Esophagus squamous epithelium (tissue), 4 donors: ENCODE measurements around the gene ROBO3.

ENCODE experiments used
- CTCF ChIP-seq, 6 experiments: fragments of 450-650 bp in 4 of 6; fragments of 200-600 bp in 2 of 6; sonication (generic) in 2 of 6; IDR thresholded peaks; one replicate each; pipeline ENCODE4 v1.5.1; 2016 to 2019; ENCODE audit warnings: antibody characterized with exemption in 6 of 6, mild to moderate bottlenecking in 4 of 6, moderate library complexity in 4 of 6
- POLR2A ChIP-seq, 4 donors: fragments of 450-650 bp; IDR thresholded peaks; one replicate each; pipeline ENCODE4 v1.6.1; 2017; ENCODE audit warnings: antibody characterized with exemption in 4 of 4, mild to moderate bottlenecking in 4 of 4, moderate library complexity in 3 of 4

GRCh38 chr11:124896071-124896750 is 31.0 kb downstream of the ROBO3 start:
- no peak for TF ChIP-seq POLR2A (IDR thresholded peaks at IDR 0.05)
- no peak for TF ChIP-seq CTCF (IDR thresholded peaks at IDR 0.05)
